ENCODE results near the gene COX4I1. TPM values are rescaled to one million over a fixed set of nuclear protein-coding genes. Genes with fewer than 3 reads are reported as not detected.
A peak's percentile ranks its signal among the peaks of the same experiment; 100 is the strongest.

The COX4I1 gene
- total RNA-seq, 1 donor from 2014 or later, result 308 TPM

GRCh38 chr16:85781695-85782370 is 17.7 kb upstream of the COX4I1 start:
- Histone ChIP-seq H3K27ac (no peak overlapping the region), H3K9me3 (ENCODE audit: low read depth) (no peaks in the 10 kb centered on the region), H3K4me1 (no peaks in the 10 kb centered on the region), H3K4me2 (no peak overlapping the region), H3K9ac (no peak overlapping the region), H3K4me3 (no peak overlapping the region), H3K79me2 (ENCODE audit: low read depth) (peaks cover 19% of the 10 kb centered on the region), H3K27me3 (no peaks in the 10 kb centered on the region), H3K36me3 (no peaks in the 10 kb centered on the region), H2AFZ (replicated peaks) (no peak overlapping the region), H3F3A (ENCODE audit: low read depth) (peaks cover 3% of the 10 kb centered on the region), H4K20me1 (ENCODE audit: low read depth) (peaks cover 24% of the 10 kb centered on the region)
- Mint-ChIP-seq H3K4me3 (no peak overlapping the region), H3K4me1 (no peaks in the 10 kb centered on the region), H3K9me3 (no peaks in the 10 kb centered on the region), H3K27me3 (ENCODE audit: insufficient read depth, low read depth) (peaks cover 3% of the 10 kb centered on the region), H3K27ac (peak overlapping the region; percentile 2), H3K36me3 (peaks cover 10% of the 10 kb centered on the region)
- TF ChIP-seq, protein P1, sequence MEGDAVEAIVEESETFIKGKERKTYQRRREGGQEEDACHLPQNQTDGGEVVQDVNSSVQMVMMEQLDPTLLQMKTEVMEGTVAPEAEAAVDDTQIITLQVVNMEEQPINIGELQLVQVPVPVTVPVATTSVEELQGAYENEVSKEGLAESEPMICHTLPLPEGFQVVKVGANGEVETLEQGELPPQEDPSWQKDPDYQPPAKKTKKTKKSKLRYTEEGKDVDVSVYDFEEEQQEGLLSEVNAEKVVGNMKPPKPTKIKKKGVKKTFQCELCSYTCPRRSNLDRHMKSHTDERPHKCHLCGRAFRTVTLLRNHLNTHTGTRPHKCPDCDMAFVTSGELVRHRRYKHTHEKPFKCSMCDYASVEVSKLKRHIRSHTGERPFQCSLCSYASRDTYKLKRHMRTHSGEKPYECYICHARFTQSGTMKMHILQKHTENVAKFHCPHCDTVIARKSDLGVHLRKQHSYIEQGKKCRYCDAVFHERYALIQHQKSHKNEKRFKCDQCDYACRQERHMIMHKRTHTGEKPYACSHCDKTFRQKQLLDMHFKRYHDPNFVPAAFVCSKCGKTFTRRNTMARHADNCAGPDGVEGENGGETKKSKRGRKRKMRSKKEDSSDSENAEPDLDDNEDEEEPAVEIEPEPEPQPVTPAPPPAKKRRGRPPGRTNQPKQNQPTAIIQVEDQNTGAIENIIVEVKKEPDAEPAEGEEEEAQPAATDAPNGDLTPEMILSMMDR (IDR thresholded peaks at IDR 0.05), result no peak
- no peak for TF ChIP-seq EZH2phosphoT487 (IDR thresholded peaks at IDR 0.05)
- TF ChIP-seq EZH2 (IDR thresholded peaks at IDR 0.05), result no peak
- no peak for DNase-seq (ENCODE audit: low spot score)

DNA sequence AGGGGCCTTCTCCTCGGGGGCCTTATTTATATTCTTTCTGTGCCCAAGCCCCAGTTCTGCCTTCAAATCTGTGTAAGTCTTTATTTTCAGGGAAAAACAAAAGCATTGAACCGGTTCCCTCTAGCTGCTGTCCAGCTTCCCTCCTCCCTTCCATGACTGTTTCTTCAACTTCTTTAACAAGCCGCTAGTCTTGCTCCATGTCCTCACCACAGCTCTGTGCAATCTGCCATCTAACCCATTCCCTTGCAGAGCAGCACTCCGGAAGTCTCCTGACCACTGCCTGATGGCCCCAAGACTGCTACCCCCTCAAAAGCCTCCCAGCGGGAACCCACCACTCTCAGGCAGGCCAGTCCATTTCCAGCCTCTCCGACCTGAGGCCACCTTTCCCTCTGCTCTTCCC is 17.0 kb upstream of the COX4I1 start:
- Histone ChIP-seq H3K79me2 (ENCODE audit: low read depth) (peaks cover 19% of the 10 kb centered on the region), H4K20me1 (ENCODE audit: low read depth) (peaks cover 24% of the 10 kb centered on the region), H2AFZ (replicated peaks) (no peak overlapping the region), H3K27me3 (no peaks in the 10 kb centered on the region), H3K27ac (no peak overlapping the region), H3K9me3 (ENCODE audit: low read depth) (no peaks in the 10 kb centered on the region), H3K4me1 (no peaks in the 10 kb centered on the region), H3K4me2 (no peak overlapping the region), H3K36me3 (no peaks in the 10 kb centered on the region), H3K9ac (no peak overlapping the region), H3K4me3 (no peak overlapping the region), H3F3A (ENCODE audit: low read depth) (no peaks in the 10 kb centered on the region)
- Mint-ChIP-seq H3K4me1 (no peaks in the 10 kb centered on the region), H3K36me3 (peaks cover 10% of the 10 kb centered on the region), H3K4me3 (no peak overlapping the region), H3K27me3 (ENCODE audit: insufficient read depth, low read depth) (peaks cover 5% of the 10 kb centered on the region), H3K27ac (peak overlapping the region; percentile 2), H3K9me3 (no peaks in the 10 kb centered on the region)
- no peak for DNase-seq (ENCODE audit: low spot score)
- TF ChIP-seq EZH2 (IDR thresholded peaks at IDR 0.05), result no peak
- TF ChIP-seq, protein P1 (IDR thresholded peaks at IDR 0.05), result no peak

DNA sequence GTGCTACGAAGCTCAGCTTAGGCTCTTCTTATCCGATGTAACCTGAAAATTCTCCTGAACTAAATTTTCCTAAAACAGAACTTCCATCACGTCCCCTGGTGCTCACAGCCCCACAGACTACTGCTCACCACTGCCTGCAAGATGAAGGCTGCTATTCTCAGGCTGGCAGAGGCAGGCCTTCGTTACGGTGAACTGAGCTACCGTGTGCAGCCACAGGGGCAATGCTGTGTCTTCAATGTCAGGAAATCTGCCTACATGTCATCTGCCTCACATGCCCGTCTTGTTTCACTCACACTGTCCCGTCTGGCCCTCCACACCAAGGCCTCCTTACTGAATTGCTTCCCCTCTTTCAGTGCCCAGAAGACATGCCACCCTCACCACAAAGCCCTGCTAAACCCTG is 16.1 kb upstream of the COX4I1 start:
- Histone ChIP-seq H3K9ac (no peak overlapping the region), H2AFZ (replicated peaks) (no peak overlapping the region), H3K9me3 (ENCODE audit: low read depth) (no peaks in the 10 kb centered on the region), H3K36me3 (no peaks in the 10 kb centered on the region), H3K4me2 (no peak overlapping the region), H3K4me3 (no peak overlapping the region), H3K27me3 (no peaks in the 10 kb centered on the region), H3K27ac (no peak overlapping the region), H3K4me1 (no peaks in the 10 kb centered on the region), H3F3A (ENCODE audit: low read depth) (no peaks in the 10 kb centered on the region), H3K79me2 (ENCODE audit: low read depth) (peaks cover 22% of the 10 kb centered on the region), H4K20me1 (ENCODE audit: low read depth) (peaks cover 24% of the 10 kb centered on the region)
- Mint-ChIP-seq H3K36me3 (peaks cover 10% of the 10 kb centered on the region), H3K4me1 (no peaks in the 10 kb centered on the region), H3K27me3 (ENCODE audit: insufficient read depth, low read depth) (peaks cover 5% of the 10 kb centered on the region), H3K27ac (no peak overlapping the region), H3K9me3 (no peaks in the 10 kb centered on the region), H3K4me3 (no peak overlapping the region)
- TF ChIP-seq, protein P1 (IDR thresholded peaks at IDR 0.05), result no peak
- TF ChIP-seq EZH2phosphoT487 (IDR thresholded peaks at IDR 0.05) (no peak), EZH2 (IDR thresholded peaks at IDR 0.05) (no peak)
- no peak for DNase-seq (ENCODE audit: low spot score)
